ENCODE results near the gene MEIOB. TPM values are rescaled to one million over a fixed set of nuclear protein-coding genes. Genes with fewer than 3 reads are reported as not detected.

Gene MEIOB
- total RNA-seq, 1 experiment from 2014 or later: 1.3 TPM

DNA sequence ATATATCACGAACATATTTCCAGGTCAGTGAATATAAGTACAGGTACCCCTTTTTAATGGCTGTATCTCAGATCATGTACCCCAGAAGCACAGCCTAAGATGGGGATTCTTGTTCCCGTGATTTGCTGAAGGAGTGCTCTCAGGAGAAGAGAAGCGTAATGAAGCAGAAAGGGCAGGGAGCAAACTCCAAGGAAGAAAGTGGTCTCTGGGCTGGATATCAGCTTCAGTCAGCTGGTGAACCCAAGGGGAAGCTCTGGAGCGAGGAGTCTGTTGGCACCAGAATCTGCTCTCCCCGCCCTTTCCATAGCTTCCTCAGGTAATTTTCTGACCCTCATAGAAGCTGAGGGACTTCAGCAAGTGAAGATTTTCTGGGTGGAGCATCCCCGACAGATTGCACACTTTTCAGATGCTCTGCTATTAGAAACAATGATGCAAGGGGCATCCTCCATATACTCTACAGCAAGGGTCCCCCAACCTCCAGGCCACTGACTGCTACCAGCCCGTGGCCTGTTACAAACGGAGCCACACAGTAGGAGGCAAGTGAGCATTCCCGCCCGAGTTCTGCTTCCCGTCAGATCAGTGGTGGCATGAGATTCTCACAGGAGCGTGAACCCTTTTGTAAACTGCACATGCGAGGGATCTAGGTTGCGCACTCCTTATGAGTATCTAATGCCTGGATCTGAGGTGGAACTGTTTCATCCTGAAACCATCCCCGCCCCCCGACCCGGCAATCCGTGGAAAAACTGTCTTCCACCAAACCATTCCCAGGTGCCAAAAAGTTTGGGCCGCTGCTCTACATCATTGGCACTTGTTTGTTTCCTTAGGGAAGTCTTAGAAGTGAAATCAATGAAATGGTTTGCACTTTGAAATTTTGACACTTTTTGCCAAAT, 40.5 kb downstream of the MEIOB start:
- Histone ChIP-seq H3K79me2 (ENCODE audit: insufficient read depth, low read length) (peaks cover 4% of the 10 kb centered on the region; the same call in 1 of the 2 replicates), H3K9ac (ENCODE audit: extremely low read depth, insufficient read length, low read length) (no peak overlapping the region), H4K20me1 (ENCODE audit: control insufficient read depth, insufficient read depth, insufficient read length) (no peaks in the 10 kb centered on the region), H3K79me1 (ENCODE audit: insufficient read depth, low read depth, low read length, poor library complexity, severe bottlenecking) (peaks cover 5% of the 10 kb centered on the region), H3K23ac (ENCODE audit: insufficient read length, low read depth, low read length) (no peak overlapping the region), H3K14ac (ENCODE audit: insufficient read depth, low read length) (no peak overlapping the region), H3K23me2 (ENCODE audit: insufficient read length, low read depth, low read length, poor library complexity, severe bottlenecking) (peaks cover 7% of the 10 kb centered on the region), H3K27ac (ENCODE audit: insufficient read length, low read depth, low read length) (no peak overlapping the region), H2BK120ac (ENCODE audit: low read depth, low read length, poor library complexity, severe bottlenecking) (no peak overlapping the region), H3K4ac (ENCODE audit: low read depth, low read length) (no peak overlapping the region), H3K9me3 (ENCODE audit: control insufficient read depth, low read depth, low read length) (no peaks in the 10 kb centered on the region), H3K27me3 (ENCODE audit: insufficient read depth, low read length) (no peaks in the 10 kb centered on the region), H4K8ac (replicated peaks; ENCODE audit: insufficient read length, low read depth, low read length) (no peak overlapping the region), H4K91ac (ENCODE audit: insufficient read length, low read depth, low read length) (no peak overlapping the region), H2BK15ac (ENCODE audit: low read depth, low read length) (no peak overlapping the region), H4K5ac (ENCODE audit: insufficient read length, low read depth, low read length) (no peak overlapping the region), H2BK12ac (ENCODE audit: insufficient read length, low read depth, low read length) (no peak overlapping the region), H3K4me2 (ENCODE audit: insufficient read depth, insufficient read length, low read length) (no peak overlapping the region), H3K4me1 (ENCODE audit: insufficient read depth, low read length) (0 out of 2 replicates have a peak, but pooled peaks cover 2% of the 10 kb centered on the region), H2BK20ac (ENCODE audit: low read depth, low read length, poor library complexity, severe bottlenecking) (no peak overlapping the region), H3T11ph (ENCODE audit: low read length) (no peak overlapping the region), H3K56ac (ENCODE audit: insufficient read length, low read depth, low read length) (no peak overlapping the region), H2AK5ac (ENCODE audit: insufficient read length, low read length) (no peak overlapping the region), H3K18ac (ENCODE audit: insufficient read length, low read depth, low read length) (no peak overlapping the region), H2BK5ac (ENCODE audit: insufficient read length, low read length) (no peak overlapping the region), H2AFZ (ENCODE audit: low read length) (no peak overlapping the region)
- H3K36me3 Mint-ChIP-seq (ENCODE audit: insufficient read depth in 1 of 3, low read depth in 3 of 3): no peaks in the 10 kb centered on the region; a peak in 3 of 7 replicates
- no peak overlapping the region for H3K27ac Mint-ChIP-seq
- H3K4me3 Mint-ChIP-seq: no peak overlapping the region
- no CpG with 5 or more reads among the region's 19 CpGs for WGBS (ENCODE audit: extremely low coverage, insufficient read length, low lambda C conversion rate)
- H3K4me1 Mint-ChIP-seq: peaks cover 9 to 13% of the 10 kb centered on the region in 2 experiments
- peaks cover 4% of the 10 kb centered on the region for H3K27me3 Mint-ChIP-seq (ENCODE audit: low read depth)
- no peak for DNase-seq
- TF ChIP-seq, protein P1, sequence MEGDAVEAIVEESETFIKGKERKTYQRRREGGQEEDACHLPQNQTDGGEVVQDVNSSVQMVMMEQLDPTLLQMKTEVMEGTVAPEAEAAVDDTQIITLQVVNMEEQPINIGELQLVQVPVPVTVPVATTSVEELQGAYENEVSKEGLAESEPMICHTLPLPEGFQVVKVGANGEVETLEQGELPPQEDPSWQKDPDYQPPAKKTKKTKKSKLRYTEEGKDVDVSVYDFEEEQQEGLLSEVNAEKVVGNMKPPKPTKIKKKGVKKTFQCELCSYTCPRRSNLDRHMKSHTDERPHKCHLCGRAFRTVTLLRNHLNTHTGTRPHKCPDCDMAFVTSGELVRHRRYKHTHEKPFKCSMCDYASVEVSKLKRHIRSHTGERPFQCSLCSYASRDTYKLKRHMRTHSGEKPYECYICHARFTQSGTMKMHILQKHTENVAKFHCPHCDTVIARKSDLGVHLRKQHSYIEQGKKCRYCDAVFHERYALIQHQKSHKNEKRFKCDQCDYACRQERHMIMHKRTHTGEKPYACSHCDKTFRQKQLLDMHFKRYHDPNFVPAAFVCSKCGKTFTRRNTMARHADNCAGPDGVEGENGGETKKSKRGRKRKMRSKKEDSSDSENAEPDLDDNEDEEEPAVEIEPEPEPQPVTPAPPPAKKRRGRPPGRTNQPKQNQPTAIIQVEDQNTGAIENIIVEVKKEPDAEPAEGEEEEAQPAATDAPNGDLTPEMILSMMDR (conservative IDR thresholded peaks at IDR 0.05): no peak
- H3K9me3 Mint-ChIP-seq: no peaks in the 10 kb centered on the region; a peak in 1 of 5 replicates

All from H9 (cell line).